HG03378 (cell line): Measurements from ENCODE around the gene DSTN.

Experiments
- ATAC-seq: cut with Tn5 transposase; IDR thresholded peaks from one replicate; pipeline ENCODE4 v1.9.1; 2021; ENCODE audit warnings: mild to moderate bottlenecking, moderate library complexity; ENCODE audit not compliant: unreplicated experiment

DSTN gene

GRCh38 chr20:17569616-17570346, at the start of gene DSTN:
TSS of gene DSTN (plus strand) at chr20:17570075. CDS start at chr20:17570209, 134 bp downstream.
- peak; percentile 83 for ATAC-seq

DNA sequence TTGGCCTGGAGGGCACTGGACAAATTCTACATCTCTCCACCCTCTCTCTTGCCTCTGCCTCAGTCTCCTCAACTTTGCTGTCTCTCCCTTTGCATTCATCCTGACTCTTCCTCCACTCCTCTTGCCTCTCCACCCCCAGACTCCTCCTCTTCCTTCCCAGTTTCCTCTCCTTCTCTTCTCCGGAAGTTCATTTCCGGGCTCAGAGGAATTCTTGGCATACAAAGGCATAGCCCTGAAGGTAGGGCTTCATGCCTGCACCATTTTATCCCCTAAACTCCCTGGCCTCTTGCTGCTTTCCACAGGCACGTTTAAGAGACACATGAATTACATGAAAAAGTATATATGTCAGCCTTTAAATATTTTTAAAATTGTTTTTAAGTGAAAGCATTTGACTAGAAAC, 49.3 kb upstream of the DSTN start:
- ATAC-seq, result no peak

- ATAC-seq, result no peak
These were observed 47.3 kb upstream of the DSTN start for GRCh38 chr20:17522528-17522927.

DNA sequence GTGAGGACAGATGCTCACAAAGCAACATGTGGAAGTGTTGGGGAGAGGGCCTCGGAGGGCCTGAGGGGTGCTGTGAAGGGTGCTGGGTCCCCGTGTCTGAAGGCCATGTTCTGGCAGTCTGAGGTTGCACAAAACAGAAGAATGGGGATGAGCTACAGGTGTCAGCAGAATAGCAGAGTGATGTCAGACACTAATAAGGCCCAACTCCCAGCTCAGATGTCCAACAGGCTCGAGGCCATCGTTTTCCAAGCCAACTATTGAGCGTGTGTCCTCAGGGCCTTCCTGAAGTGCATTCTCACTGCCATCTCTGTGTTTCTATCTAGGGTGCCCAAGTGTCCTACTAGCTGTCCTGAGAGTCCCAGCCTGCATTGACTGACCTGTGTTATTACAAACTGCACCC, 46.5 kb upstream of the DSTN start:
- ATAC-seq, result no peak

- no peak for ATAC-seq
These were observed 45.3 kb upstream of the DSTN start for GRCh38 chr20:17524560-17524959.

DNA sequence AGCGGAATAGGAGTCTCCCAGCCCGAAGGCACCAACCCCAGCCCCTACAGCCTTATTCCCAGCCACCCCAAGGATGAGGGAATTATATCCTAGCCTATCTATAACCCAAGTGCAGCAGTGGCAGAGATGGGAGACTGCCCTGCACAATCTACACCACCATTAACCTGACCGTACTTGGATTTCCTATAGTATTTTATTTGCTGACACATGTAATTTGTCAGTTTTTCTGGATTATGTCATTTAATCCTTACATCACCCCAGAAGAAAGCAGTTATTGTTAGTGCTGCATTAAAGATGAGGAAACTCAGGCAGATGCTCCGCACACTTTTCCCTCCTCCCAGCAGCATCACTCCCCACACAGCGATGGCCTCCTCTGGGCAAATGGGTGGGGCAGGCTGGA, 44.7 kb upstream of the DSTN start:
- no peak for ATAC-seq

- peak; percentile 60 for ATAC-seq
These were observed 44.2 kb upstream of the DSTN start for GRCh38 chr20:17525650-17526049.

GRCh38 chr20:17529586-17529985, 40.3 kb upstream of the DSTN start:
- no peak for ATAC-seq

DNA sequence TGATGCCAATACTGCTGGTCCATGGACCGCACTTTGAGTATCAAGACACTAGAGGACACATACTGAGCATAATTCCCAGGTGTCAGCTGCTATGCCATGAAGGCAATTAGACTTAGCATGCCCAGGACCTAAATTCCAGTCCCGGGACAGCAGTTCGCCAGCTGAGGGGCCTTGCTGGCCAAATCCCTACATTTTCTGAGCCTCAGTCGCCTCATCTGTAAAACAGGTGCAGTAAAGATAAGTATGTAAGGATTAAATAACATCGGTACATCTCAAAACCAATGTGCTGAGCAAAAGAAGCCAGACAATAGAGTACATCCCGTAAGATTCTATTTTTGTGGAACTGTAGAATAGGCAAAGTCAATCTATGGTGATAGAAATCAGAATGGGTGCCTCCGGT, 39.7 kb upstream of the DSTN start:
- no peak for ATAC-seq

- ATAC-seq, result no peak
These were observed 38.9 kb upstream of the DSTN start, which contains the start of gene BFSP1 for GRCh38 chr20:17530716-17531664. TSS of gene BFSP1 (minus strand) at chr20:17531379. CDS start at chr20:17531329, 50 bp downstream.

DNA sequence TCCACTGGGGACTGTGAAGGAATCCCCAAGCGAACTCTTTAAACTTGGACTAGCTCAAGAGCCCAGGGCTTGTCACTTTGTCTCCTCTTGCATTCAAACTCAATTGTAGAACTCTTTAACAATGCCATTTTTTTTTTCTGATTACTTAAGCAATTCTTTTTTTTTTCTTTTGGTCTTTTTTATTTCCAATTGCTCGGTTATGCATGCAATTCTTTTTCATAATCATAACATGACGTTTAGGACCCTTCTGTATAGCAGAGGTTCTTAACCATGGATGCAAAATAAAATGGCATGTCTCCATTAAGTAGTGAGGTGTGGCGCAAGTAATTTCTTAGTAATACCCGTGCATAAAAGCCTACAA, 38.2 kb upstream of the DSTN start:
- ATAC-seq, result no peak

- ATAC-seq, result peak; percentile 42
These were observed 36.5 kb upstream of the DSTN start for GRCh38 chr20:17533396-17533795.

DNA sequence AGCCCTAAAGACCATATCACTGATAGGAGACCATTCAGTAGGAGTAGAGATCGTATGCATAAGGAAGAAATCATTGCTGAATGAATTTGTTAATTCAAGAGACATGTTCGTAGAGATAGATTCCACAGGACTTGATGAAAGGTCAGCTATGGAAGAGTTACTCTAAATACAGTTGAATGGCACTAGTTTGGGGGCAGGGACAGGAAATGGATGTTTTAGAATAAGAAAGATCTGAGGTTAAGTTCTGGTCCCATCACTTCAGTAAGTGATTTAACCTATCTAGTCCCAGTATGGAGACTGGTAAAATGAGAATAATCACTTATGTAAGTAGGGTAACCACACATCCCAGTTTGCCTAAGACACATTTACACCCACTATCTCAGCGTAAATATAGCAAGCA, 35.8 kb upstream of the DSTN start:
- ATAC-seq, result no peak

DNA sequence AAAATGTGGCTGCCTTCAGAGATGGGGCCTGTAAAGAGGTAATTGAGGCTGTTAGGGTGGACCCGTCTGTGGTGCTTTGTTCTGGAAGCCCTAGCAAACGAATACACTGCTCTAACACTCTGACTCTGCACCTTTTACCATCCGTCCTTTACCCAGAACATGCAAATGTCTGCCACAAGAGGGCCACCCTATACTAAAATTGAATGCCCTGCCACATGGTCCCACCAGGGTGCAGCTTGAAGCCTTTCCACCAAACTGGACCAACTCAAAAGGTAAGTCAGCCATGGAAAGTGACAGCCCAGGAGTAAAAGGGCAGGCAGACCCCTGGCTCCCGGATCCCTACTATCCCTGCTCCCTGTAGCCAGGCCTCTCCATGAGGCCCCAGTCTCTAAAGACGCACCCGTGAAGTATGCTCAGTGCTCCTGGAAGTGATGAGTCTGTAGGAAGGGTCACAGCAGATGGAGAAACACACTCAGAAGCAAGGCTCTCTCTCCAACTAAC, 32.9 kb upstream of the DSTN start:
- peak; percentile 72 for ATAC-seq

DNA sequence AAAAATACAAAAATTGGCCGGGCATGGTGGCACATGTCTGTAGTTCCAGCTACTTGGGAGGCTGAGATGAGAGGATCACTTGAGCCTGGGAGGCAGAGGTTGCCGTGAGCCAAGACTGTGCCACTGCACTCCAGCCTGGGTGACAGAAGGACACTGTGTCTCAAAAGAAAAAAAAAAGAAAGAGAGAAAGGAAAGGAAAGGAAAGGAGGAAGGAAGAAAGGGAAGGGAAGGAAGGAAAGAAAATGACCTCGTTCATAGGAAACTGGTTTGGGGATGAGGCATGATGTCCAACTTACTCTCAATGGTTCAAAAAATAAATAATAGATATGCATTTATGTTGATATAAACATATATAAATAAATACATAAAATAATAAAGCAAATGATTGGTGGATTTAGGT, 31.9 kb upstream of the DSTN start:
- no peak for ATAC-seq

- peak; percentile 85 for ATAC-seq
These were observed 31.2 kb upstream of the DSTN start for GRCh38 chr20:17538517-17539170.

GRCh38 chr20:17541596-17541995, 28.3 kb upstream of the DSTN start:
- ATAC-seq, result no peak

GRCh38 chr20:17541996-17542395, 27.9 kb upstream of the DSTN start:
- no peak for ATAC-seq

GRCh38 chr20:17542481-17542880, 27.4 kb upstream of the DSTN start:
- ATAC-seq, result no peak

DNA sequence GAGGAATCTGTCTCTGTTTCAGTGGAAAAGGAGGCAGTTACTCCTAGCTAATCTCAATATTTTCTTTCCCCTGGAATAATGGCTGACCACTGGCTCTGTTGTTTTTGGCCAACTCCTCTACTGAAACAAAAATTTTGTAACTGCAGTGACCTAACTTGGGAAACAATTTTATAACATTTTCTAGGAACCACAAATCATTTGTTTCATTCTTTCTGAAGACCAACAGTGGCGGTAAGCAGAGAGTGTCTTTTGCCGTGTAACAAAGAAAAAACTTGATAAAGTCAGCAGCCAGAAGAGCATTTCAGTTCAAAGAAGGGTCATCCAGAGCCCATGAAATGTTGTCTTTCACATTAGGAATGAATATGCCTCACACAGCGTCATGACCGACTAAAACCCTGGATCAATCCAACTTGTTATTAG, 26.9 kb upstream of the DSTN start:
- ATAC-seq, result no peak

- no peak for ATAC-seq
These were observed 26.2 kb upstream of the DSTN start for GRCh38 chr20:17543531-17544131.
